ENCODE measurements around the gene THUMPD3.

THUMPD3 gene

GRCh38 chr3:9416139-9416780 is 53.4 kb downstream of the THUMPD3 start:
- DNase-seq (ENCODE audit: low read depth in 2 of 2): no peak

GRCh38 chr3:9420850-9421549 is 58.1 kb downstream of the THUMPD3 start:
- no peak for DNase-seq (ENCODE audit: low read depth in 2 of 2)

DNA sequence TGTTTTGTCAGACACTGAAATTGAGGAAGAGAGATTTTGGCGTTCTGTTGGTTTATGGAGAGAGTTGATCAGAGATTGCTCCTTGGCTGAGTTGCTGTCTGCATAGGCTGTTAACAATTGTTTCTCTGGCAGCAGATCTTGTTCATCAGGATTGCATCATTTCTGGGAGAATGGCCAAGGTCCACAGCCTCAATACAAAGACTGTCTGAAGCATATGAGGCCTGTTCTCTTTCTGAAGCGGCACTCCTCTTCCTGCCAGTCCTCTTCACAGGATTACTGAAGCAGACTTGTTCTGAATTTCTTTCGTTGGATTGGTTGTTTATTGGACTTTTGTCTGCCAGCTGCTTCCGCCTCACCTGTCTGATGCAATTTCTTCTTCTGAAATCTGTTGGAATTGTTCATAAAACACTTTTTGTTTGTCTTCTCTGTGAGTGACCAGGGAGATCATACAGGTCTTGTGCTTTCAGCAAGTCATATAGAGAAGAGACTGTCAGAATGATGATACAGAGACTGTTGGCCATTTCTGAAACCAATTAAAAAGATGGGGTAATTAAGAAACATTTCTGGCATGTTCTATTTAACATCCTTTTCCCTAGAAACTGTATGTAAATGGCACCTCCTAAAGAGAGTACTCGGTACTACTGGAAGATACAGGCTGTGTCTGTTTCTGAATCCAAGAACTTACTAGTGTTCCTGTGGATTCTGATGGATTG is 60.0 kb downstream of the THUMPD3 start:
- no peak for DNase-seq (ENCODE audit: low read depth in 2 of 2)

GRCh38 chr3:9428411-9428810 is 65.6 kb downstream of the THUMPD3 start:
- DNase-seq (ENCODE audit: low read depth in 2 of 2): no peak

DNA sequence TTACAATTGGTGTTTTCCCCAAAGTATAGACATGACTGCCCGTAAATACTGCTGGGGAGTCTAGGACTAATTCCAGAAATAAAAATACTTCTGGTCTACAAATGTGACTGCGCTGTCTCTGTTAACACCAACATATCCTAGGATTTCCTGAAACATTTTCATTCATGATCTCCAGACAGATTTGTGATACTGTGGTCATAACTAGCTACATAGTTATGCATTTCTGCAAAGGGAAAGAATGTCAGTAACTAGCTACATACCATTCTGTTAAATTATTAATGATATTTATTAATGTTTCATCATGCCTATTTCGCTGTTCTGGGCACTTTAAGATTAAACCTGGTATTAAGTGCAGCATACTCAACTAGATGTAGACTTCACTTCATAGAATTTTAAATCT is 67.9 kb downstream of the THUMPD3 start:
- no peak for DNase-seq (ENCODE audit: low read depth in 2 of 2)

DNA sequence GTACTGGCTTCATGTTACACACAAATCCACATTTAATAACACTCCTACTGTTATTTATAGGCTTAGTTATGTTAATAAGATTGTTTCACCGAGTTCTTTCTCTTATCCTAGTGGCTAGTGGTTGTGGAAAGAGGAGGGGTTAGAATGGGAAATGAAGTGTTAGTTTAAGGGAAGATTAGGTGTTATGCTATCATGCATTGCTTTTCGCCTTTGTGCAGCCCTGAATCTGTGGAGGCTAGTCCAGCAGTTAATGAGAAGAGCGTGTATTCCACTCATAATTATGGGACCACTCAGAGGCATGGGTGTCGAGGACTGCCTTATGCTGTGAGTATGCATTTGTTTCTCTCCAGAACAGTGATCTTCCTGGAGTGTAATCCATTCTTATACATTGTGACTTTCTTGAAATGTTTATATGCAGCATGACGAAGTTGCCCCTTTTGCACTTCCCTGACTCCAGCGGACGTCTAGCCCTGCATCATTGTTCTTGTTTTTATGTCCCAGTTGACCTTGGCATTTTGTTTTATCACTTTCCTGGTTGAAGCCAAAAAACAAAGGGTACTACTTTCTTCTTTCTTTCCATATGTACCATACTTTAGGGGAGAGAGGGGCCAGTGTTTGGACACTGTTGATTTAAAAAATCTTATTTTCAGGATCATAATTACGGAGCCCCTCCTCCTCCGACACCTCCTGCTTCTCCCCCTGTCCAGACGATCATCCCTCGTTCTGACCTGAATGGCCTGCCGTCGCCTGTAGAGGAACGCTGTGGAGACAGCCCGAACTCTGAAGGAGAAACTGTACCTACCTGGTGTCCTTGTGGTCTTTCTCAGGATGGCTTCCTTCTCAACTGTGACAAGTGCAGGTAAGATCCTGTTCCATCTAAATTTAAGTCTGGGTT is 71.0 kb downstream of the THUMPD3 start:
- DNase-seq (ENCODE audit: low read depth in 2 of 2): no peak

DNA sequence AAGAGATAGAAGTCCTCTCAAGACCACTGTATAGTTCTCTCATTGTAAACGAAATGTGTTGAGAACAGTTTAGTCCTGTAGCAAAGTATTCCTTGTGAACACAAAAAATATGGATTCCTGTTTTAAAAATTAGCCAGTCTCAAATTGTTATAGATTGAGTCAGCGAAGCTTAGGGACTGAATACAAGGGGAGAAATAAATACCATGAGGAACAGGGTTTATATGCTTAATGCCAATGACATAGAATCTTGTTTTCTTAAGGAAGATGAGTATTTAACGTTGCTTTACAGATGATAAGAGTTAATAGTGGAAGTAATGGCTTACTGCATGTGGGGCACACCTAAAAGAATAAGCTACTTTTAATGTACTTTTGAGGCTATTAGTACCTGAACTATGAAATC is 72.5 kb downstream of the THUMPD3 start:
- DNase-seq (ENCODE audit: low read depth in 2 of 2): no peak

All from stimulated activated CD8-positive, alpha-beta memory T cell treated with anti-CD3 and anti-CD28 coated beads, Interleukin-15, amount 100 ng/mL, for 48 hours (primary cell).